HepG2 (cell line): ENCODE measurements around the gene U2AF1L4. TPM values are rescaled to one million over a fixed set of nuclear protein-coding genes. Genes with fewer than 3 reads are reported as not detected.

Experiments used
- FOSL1 ChIP-seq: sonication (generic); formaldehyde crosslinking; IDR thresholded peaks from 2 replicates; pipeline ENCODE4 v1.9.0; 2021; ENCODE audit warnings: missing genetic modification reagents, borderline replicate concordance
- HNRNPK ChIP-seq: fragments of 200-400 bp; formaldehyde crosslinking; IDR thresholded peaks from 2 replicates; pipeline ENCODE4 v1.6.1; 2018; ENCODE audit warnings: low read length, low read depth, moderate library complexity, mild to moderate bottlenecking; ENCODE audit not compliant: poor library complexity, severe bottlenecking
- HOXA7 ChIP-seq: sonication (generic); formaldehyde crosslinking; IDR thresholded peaks from 2 replicates; pipeline ENCODE4 v1.8.1; 2022; ENCODE audit warnings: mild to moderate bottlenecking, missing genetic modification reagents, moderate library complexity
- MAFF ChIP-seq: IDR thresholded peaks from 2 replicates; pipeline ENCODE4 v1.6.1; 2011; ENCODE audit warnings: low read depth, low read length, improper control_type of control experiment
- NFRKB ChIP-seq: fragments of 450-650 bp; IDR thresholded peaks from 2 replicates; pipeline ENCODE4 v1.6.1; 2017
- PHF20 ChIP-seq: sonication (generic); formaldehyde crosslinking; IDR thresholded peaks from 2 replicates; pipeline ENCODE4 v1.5.0; 2020; ENCODE audit warnings: mild to moderate bottlenecking, missing genetic modification reagents
- SALL2 ChIP-seq: sonication (generic); formaldehyde crosslinking; IDR thresholded peaks from 2 replicates; pipeline ENCODE4 v1.8.1; 2023; ENCODE audit warnings: mild to moderate bottlenecking, missing genetic modification reagents, inconsistent platforms
- SPEN ChIP-seq: sonication (generic); formaldehyde crosslinking; IDR thresholded peaks from 2 replicates; pipeline ENCODE4 v1.5.1; 2020; ENCODE audit warnings: low read depth, mild to moderate bottlenecking, missing genetic modification reagents
- ZBTB3 ChIP-seq: sonication (generic); formaldehyde crosslinking; IDR thresholded peaks from 2 replicates; pipeline ENCODE4 v1.4.0; 2020; ENCODE audit warnings: low read depth, mild to moderate bottlenecking, moderate library complexity, missing genetic modification reagents, borderline replicate concordance
- ZMYM2 ChIP-seq: sonication (generic); formaldehyde crosslinking; IDR thresholded peaks from 2 replicates; pipeline ENCODE4 v1.8.0; 2022; ENCODE audit warnings: mild to moderate bottlenecking, missing genetic modification reagents
- ZNF138 ChIP-seq: sonication (generic); formaldehyde crosslinking; IDR thresholded peaks from 2 replicates; pipeline ENCODE4 v1.5.0; 2020; ENCODE audit warnings: mild to moderate bottlenecking, low read depth, missing genetic modification reagents
- ZNF577 ChIP-seq: sonication (generic); formaldehyde crosslinking; IDR thresholded peaks from 2 replicates; pipeline ENCODE4 v1.4.0; 2020; ENCODE audit warnings: mild to moderate bottlenecking, low read depth, missing genetic modification reagents, borderline replicate concordance
- polyA plus RNA-seq, 8 experiments: library from polyadenylated mRNA; depleted of rRNA in 3 of 8; stranded (reverse) in 7 of 8; unstranded in 1 of 8; fragments of >200 nt; fragmentation: Illumina TruSeq in 4 of 8; extraction: Trizol in 4 of 8; gene quantifications; 2 replicates each; pipeline versions ENCODE4 v1.2.1 to v1.2.3, GENCODE V29; 2011 to 2016; ENCODE audit warnings: low read depth in 4 of 8, missing spikeins in 1 of 8, mixed read lengths in 1 of 8; ENCODE audit not compliant: insufficient read depth in 1 of 8
- total RNA-seq, 5 experiments: library from RNA; depleted of rRNA; stranded (reverse); fragments of >200 nt; fragmentation: Illumina TruSeq; extraction: Trizol; gene quantifications; 2 replicates each; pipeline ENCODE4 v1.2.3, GENCODE V29; 2016; ENCODE audit warnings: low read depth in 1 of 5
- TF ChIP-seq, protein P1 (sequence below): sonication (generic); formaldehyde crosslinking; IDR thresholded peaks from 2 replicates; pipeline ENCODE4 v1.4.0; 2020; ENCODE audit warnings: missing genetic modification reagents
- TF ChIP-seq, protein P2 (sequence below): IDR thresholded peaks from 2 replicates; pipeline ENCODE4 v1.6.1; 2012; ENCODE audit warnings: low read length, improper control_type of control experiment
- TF ChIP-seq, protein P3 (sequence below): sonication (generic); formaldehyde crosslinking; conservative IDR thresholded peaks from 2 replicates; pipeline ENCODE4 v1.4.0; 2020; ENCODE audit warnings: missing genetic modification reagents
- TF ChIP-seq, protein P4 (sequence below): fragments of 450-650 bp; IDR thresholded peaks from 2 replicates; pipeline ENCODE4 v1.6.1; 2016
- TF ChIP-seq, protein P5 (sequence below): sonication (generic); formaldehyde crosslinking; IDR thresholded peaks from 2 replicates; pipeline ENCODE4 v1.8.1; 2023; ENCODE audit warnings: mild to moderate bottlenecking, missing genetic modification reagents

The U2AF1L4 gene
- total and polyA plus RNA-seq, 2 of the 13 experiments (the other 11 are each of a cell fraction or from before 2014, with no cell fraction given), result 7.9 to 15.4 TPM

DNA sequence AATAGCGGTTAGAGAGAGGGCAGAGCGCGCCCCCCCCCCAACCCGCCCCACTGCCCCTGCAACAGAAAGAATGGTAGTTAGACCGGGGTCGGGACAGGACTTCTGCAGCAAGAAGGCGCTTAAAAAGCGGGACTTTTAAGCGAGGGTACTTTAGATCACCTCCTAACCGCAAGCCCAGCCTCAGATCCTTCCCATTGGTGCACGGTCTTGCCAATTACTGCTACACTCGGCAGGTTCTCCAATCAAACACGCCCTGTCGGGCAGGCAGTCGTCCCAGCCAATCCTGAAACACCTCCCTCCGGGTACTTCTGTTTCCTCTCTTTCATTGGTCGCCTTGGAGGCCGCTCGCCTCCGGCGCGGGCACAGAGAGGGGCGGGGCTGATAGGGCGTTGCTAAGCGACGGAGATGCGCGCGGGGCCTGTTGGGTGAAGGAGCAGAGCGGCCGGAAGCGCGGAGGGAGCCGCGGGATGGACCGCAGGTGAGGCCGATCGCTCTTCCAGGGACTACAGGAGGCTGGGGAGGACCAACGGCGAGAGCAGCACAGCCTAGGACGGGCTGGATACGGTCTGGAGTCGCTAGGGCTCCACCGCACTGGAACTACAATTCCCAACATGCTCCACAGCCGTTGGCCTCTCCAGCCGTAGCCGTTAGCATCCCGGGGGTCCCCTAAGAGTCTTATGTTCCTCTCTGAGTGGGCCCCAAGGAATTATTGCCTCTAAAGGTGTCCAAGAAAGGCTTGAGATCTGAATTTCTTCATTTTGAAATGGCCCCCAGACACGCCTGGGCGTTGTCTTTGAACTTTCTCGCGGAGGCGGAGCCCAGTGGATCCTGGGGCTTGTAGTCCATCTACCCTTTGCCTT lies 12.8 kb upstream of the U2AF1L4 start, which contains the start of gene PROSER3 (continued):
- TF ChIP-seq HOXA7 (CRISPR knock-in tag) (no peak), SPEN (peak; percentile 56), ZNF577 (CRISPR knock-in tag) (no peak), SALL2 (CRISPR knock-in tag) (peak; percentile 38; the same call in 1 of the 2 replicates), ZNF138 (no peak), NFRKB (no peak), ZBTB3 (CRISPR knock-in tag) (no peak), FOSL1 (CRISPR knock-in tag) (no peak), PHF20 (CRISPR knock-in tag) (peak; percentile 58), HNRNPK (no peak), MAFF (no peak), ZMYM2 (CRISPR knock-in tag) (no peak)
- TF ChIP-seq, protein P1, sequence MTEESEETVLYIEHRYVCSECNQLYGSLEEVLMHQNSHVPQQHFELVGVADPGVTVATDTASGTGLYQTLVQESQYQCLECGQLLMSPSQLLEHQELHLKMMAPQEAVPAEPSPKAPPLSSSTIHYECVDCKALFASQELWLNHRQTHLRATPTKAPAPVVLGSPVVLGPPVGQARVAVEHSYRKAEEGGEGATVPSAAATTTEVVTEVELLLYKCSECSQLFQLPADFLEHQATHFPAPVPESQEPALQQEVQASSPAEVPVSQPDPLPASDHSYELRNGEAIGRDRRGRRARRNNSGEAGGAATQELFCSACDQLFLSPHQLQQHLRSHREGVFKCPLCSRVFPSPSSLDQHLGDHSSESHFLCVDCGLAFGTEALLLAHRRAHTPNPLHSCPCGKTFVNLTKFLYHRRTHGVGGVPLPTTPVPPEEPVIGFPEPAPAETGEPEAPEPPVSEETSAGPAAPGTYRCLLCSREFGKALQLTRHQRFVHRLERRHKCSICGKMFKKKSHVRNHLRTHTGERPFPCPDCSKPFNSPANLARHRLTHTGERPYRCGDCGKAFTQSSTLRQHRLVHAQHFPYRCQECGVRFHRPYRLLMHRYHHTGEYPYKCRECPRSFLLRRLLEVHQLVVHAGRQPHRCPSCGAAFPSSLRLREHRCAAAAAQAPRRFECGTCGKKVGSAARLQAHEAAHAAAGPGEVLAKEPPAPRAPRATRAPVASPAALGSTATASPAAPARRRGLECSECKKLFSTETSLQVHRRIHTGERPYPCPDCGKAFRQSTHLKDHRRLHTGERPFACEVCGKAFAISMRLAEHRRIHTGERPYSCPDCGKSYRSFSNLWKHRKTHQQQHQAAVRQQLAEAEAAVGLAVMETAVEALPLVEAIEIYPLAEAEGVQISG, result peak; percentile 77
- TF ChIP-seq, protein P2, sequence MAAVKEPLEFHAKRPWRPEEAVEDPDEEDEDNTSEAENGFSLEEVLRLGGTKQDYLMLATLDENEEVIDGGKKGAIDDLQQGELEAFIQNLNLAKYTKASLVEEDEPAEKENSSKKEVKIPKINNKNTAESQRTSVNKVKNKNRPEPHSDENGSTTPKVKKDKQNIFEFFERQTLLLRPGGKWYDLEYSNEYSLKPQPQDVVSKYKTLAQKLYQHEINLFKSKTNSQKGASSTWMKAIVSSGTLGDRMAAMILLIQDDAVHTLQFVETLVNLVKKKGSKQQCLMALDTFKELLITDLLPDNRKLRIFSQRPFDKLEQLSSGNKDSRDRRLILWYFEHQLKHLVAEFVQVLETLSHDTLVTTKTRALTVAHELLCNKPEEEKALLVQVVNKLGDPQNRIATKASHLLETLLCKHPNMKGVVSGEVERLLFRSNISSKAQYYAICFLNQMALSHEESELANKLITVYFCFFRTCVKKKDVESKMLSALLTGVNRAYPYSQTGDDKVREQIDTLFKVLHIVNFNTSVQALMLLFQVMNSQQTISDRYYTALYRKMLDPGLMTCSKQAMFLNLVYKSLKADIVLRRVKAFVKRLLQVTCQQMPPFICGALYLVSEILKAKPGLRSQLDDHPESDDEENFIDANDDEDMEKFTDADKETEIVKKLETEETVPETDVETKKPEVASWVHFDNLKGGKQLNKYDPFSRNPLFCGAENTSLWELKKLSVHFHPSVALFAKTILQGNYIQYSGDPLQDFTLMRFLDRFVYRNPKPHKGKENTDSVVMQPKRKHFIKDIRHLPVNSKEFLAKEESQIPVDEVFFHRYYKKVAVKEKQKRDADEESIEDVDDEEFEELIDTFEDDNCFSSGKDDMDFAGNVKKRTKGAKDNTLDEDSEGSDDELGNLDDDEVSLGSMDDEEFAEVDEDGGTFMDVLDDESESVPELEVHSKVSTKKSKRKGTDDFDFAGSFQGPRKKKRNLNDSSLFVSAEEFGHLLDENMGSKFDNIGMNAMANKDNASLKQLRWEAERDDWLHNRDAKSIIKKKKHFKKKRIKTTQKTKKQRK, result 0 out of 2 replicates have a peak, but pooled peaks have one; percentile 32
- TF ChIP-seq, protein P3, sequence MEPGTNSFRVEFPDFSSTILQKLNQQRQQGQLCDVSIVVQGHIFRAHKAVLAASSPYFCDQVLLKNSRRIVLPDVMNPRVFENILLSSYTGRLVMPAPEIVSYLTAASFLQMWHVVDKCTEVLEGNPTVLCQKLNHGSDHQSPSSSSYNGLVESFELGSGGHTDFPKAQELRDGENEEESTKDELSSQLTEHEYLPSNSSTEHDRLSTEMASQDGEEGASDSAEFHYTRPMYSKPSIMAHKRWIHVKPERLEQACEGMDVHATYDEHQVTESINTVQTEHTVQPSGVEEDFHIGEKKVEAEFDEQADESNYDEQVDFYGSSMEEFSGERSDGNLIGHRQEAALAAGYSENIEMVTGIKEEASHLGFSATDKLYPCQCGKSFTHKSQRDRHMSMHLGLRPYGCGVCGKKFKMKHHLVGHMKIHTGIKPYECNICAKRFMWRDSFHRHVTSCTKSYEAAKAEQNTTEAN (CRISPR knock-in tag), result 0 out of 2 replicates have a peak, but pooled peaks have one; percentile 58
- TF ChIP-seq, protein P4, sequence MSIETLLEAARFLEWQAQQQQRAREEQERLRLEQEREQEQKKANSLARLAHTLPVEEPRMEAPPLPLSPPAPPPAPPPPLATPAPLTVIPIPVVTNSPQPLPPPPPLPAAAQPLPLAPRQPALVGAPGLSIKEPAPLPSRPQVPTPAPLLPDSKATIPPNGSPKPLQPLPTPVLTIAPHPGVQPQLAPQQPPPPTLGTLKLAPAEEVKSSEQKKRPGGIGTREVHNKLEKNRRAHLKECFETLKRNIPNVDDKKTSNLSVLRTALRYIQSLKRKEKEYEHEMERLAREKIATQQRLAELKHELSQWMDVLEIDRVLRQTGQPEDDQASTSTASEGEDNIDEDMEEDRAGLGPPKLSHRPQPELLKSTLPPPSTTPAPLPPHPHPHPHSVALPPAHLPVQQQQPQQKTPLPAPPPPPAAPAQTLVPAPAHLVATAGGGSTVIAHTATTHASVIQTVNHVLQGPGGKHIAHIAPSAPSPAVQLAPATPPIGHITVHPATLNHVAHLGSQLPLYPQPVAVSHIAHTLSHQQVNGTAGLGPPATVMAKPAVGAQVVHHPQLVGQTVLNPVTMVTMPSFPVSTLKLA, result 0 out of 2 replicates have a peak, but pooled peaks have one; percentile 12
- TF ChIP-seq, protein P5, sequence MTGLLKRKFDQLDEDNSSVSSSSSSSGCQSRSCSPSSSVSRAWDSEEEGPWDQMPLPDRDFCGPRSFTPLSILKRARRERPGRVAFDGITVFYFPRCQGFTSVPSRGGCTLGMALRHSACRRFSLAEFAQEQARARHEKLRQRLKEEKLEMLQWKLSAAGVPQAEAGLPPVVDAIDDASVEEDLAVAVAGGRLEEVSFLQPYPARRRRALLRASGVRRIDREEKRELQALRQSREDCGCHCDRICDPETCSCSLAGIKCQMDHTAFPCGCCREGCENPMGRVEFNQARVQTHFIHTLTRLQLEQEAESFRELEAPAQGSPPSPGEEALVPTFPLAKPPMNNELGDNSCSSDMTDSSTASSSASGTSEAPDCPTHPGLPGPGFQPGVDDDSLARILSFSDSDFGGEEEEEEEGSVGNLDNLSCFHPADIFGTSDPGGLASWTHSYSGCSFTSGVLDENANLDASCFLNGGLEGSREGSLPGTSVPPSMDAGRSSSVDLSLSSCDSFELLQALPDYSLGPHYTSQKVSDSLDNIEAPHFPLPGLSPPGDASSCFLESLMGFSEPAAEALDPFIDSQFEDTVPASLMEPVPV, result peak; percentile 68; the same call in 1 of the 2 replicates
